Activated CD8-positive, alpha-beta memory T cell treated with anti-CD3 and anti-CD28 coated beads, Interleukin-2, amount 10 ng/mL, durations not matched to agents 7 days and 5 days (primary cell): ENCODE results near the gene CTDSPL. TPM values are rescaled to one million over a fixed set of nuclear protein-coding genes. Genes with fewer than 3 reads are reported as not detected.
"Not testable (repeated sequence)": the region's sequence is repeated elsewhere in the genome, so short reads cannot be mapped to it uniquely, and the experiment has no call there.

Experiments used
- ATAC-seq: fragments of 150-1000 bp; cut with Tn5 transposase; one replicate; pipeline ENCODE4 v1.10.0; 2021; ENCODE audit warnings: moderate library complexity
- CTCF ChIA-PET: fragments of 350-600 bp; sonication (Branson Sonifier 250); formaldehyde crosslinking; loops from one replicate; lab custom pipeline; 2021; ENCODE audit warnings: antibody characterized with exemption; lab: Charles Lee
- DNase-seq: peaks from one replicate; pipeline ENCODE4 v3.0.0-alpha.2; 2020
- H3K27ac Mint-ChIP-seq: one replicate; pipeline ENCODE4 v1.8.0; 2021; ENCODE audit warnings: mild to moderate bottlenecking, mixed read lengths
- H3K27me3 Mint-ChIP-seq: one replicate; pipeline ENCODE4 v1.8.0; 2021; ENCODE audit warnings: mixed read lengths
- H3K36me3 Mint-ChIP-seq: one replicate; pipeline ENCODE4 v1.8.0; 2021; ENCODE audit warnings: mild to moderate bottlenecking, mixed read lengths
- H3K4me1 Mint-ChIP-seq: one replicate; pipeline ENCODE4 v1.8.0; 2021; ENCODE audit warnings: mixed read lengths
- H3K4me3 Mint-ChIP-seq: one replicate; pipeline ENCODE4 v1.8.0; 2021; ENCODE audit warnings: mild to moderate bottlenecking, moderate library complexity, mixed read lengths
- H3K9me3 Mint-ChIP-seq: one replicate; pipeline ENCODE4 v1.8.0; 2022; ENCODE audit warnings: low read depth, mixed read lengths
- total RNA-seq, 2 experiments: library from RNA; stranded (reverse); gene quantifications; one replicate each; pipeline ENCODE4 v1.2.3, GENCODE V29; 2021

CTDSPL gene
- total RNA-seq: 1 to 10 TPM; 4.7 to 8.5 TPM

GRCh38 chr3:37861620-37862041, at the start of gene CTDSPL:
Gene CTDSPL, plus strand, starts transcription at chr3:37861880. Its CDS starts 320 bp downstream, at chr3:37862200.
- DNase-seq (no peak), ATAC-seq (peak; percentile 18)
- H3K27ac Mint-ChIP-seq: peak within 1 kb of the TSS; percentile 25
- no peaks in the 10 kb centered on the region for H3K36me3 Mint-ChIP-seq
- peak within 1 kb of the TSS; percentile 74 for H3K4me3 Mint-ChIP-seq
- CTCF ChIA-PET: no interaction called here
- peaks cover 32% of the 10 kb centered on the region for H3K4me1 Mint-ChIP-seq
- peaks cover 61% of the 10 kb centered on the region for H3K27me3 Mint-ChIP-seq
- H3K9me3 Mint-ChIP-seq: no peaks in the 10 kb centered on the region

- Mint-ChIP-seq H3K27me3 (peaks cover 16% of the 10 kb centered on the region), H3K9me3 (no peaks in the 10 kb centered on the region), H3K36me3 (no peaks in the 10 kb centered on the region), H3K27ac (no peak overlapping the region), H3K4me1 (no peaks in the 10 kb centered on the region), H3K4me3 (no peak overlapping the region)
- CTCF ChIA-PET: no interaction called here
- no peak for ATAC-seq
- DNase-seq: no peak
These were observed 49.2 kb upstream of the CTDSPL start for GRCh38 chr3:37812499-37812896.

GRCh38 chr3:37813403-37813802, 48.3 kb upstream of the CTDSPL start:
- Mint-ChIP-seq H3K36me3 (no peaks in the 10 kb centered on the region), H3K4me1 (no peaks in the 10 kb centered on the region), H3K9me3 (no peaks in the 10 kb centered on the region), H3K27me3 (peaks cover 18% of the 10 kb centered on the region), H3K4me3 (no peak overlapping the region), H3K27ac (no peak overlapping the region)
- ATAC-seq: no peak
- CTCF ChIA-PET: no interaction called here
- no peak for DNase-seq

GRCh38 chr3:37814547-37814946, 47.1 kb upstream of the CTDSPL start:
- no peak overlapping the region for H3K27ac Mint-ChIP-seq
- CTCF ChIA-PET: interaction anchor here (0.9 kb wide), 1 partner anchor 10 kb away, joined by 3 read pairs; no protein-coding TSS in a partner anchor
- DNase-seq (no peak), ATAC-seq (no peak)
- peaks cover 21% of the 10 kb centered on the region for H3K27me3 Mint-ChIP-seq
- no peaks in the 10 kb centered on the region for H3K4me1 Mint-ChIP-seq
- no peak overlapping the region for H3K4me3 Mint-ChIP-seq
- no peaks in the 10 kb centered on the region for H3K36me3 Mint-ChIP-seq
- H3K9me3 Mint-ChIP-seq: no peaks in the 10 kb centered on the region

GRCh38 chr3:37815156-37815555, 46.5 kb upstream of the CTDSPL start:
- CTCF ChIA-PET: interaction anchor here (0.9 kb wide), 1 partner anchor 10 kb away, joined by 3 read pairs; no protein-coding TSS in a partner anchor

GRCh38 chr3:37816271-37816670, 45.4 kb upstream of the CTDSPL start:
- CTCF ChIA-PET: no interaction called here
- ATAC-seq: no peak
- H3K4me1 Mint-ChIP-seq: no peaks in the 10 kb centered on the region
- H3K4me3 Mint-ChIP-seq: no peak overlapping the region
- H3K27me3 Mint-ChIP-seq: peaks cover 23% of the 10 kb centered on the region
- H3K27ac Mint-ChIP-seq: no peak overlapping the region
- H3K36me3 Mint-ChIP-seq: no peaks in the 10 kb centered on the region
- DNase-seq: no peak
- H3K9me3 Mint-ChIP-seq: no peaks in the 10 kb centered on the region

More at GRCh38 chr3:37815156-37815555, 46.5 kb upstream of the CTDSPL start:
- H3K27me3 Mint-ChIP-seq: peaks cover 23% of the 10 kb centered on the region
- not testable (repeated sequence) for H3K9me3 Mint-ChIP-seq, H3K27ac Mint-ChIP-seq, H3K36me3 Mint-ChIP-seq, H3K4me3 Mint-ChIP-seq, DNase-seq, H3K4me1 Mint-ChIP-seq, ATAC-seq

GRCh38 chr3:37819591-37819990, 42.1 kb upstream of the CTDSPL start:
- no peaks in the 10 kb centered on the region for H3K36me3 Mint-ChIP-seq
- CTCF ChIA-PET: no interaction called here
- no peak overlapping the region for H3K27ac Mint-ChIP-seq
- no peaks in the 10 kb centered on the region for H3K4me1 Mint-ChIP-seq
- H3K4me3 Mint-ChIP-seq: no peak overlapping the region
- H3K9me3 Mint-ChIP-seq: no peaks in the 10 kb centered on the region
- ATAC-seq (no peak), DNase-seq (no peak)
- H3K27me3 Mint-ChIP-seq: peaks cover 25% of the 10 kb centered on the region

GRCh38 chr3:37820286-37820685, 41.4 kb upstream of the CTDSPL start:
- no peaks in the 10 kb centered on the region for H3K4me1 Mint-ChIP-seq
- CTCF ChIA-PET: no interaction called here

GRCh38 chr3:37823189-37823588, 38.5 kb upstream of the CTDSPL start:
- ATAC-seq: no peak
- CTCF ChIA-PET: no interaction called here
- Mint-ChIP-seq H3K36me3 (no peaks in the 10 kb centered on the region), H3K4me3 (no peak overlapping the region), H3K9me3 (no peaks in the 10 kb centered on the region), H3K4me1 (no peaks in the 10 kb centered on the region), H3K27me3 (peaks cover 36% of the 10 kb centered on the region), H3K27ac (no peak overlapping the region)
- no peak for DNase-seq

More at GRCh38 chr3:37820286-37820685, 41.4 kb upstream of the CTDSPL start:
- H3K27me3 Mint-ChIP-seq: peaks cover 27% of the 10 kb centered on the region
- H3K36me3 Mint-ChIP-seq: no peaks in the 10 kb centered on the region
- no peak overlapping the region for H3K4me3 Mint-ChIP-seq
- DNase-seq: no peak
- no peak for ATAC-seq
- H3K27ac Mint-ChIP-seq: no peak overlapping the region
- no peaks in the 10 kb centered on the region for H3K9me3 Mint-ChIP-seq

- Mint-ChIP-seq H3K27ac (no peak overlapping the region), H3K4me3 (no peak overlapping the region), H3K27me3 (peaks cover 42% of the 10 kb centered on the region), H3K36me3 (no peaks in the 10 kb centered on the region), H3K4me1 (no peaks in the 10 kb centered on the region), H3K9me3 (no peaks in the 10 kb centered on the region)
- ATAC-seq: no peak
- CTCF ChIA-PET: no interaction called here
- no peak for DNase-seq
These were observed 37.4 kb upstream of the CTDSPL start for GRCh38 chr3:37824090-37824953.

- ATAC-seq: no peak
- no peaks in the 10 kb centered on the region for H3K36me3 Mint-ChIP-seq
These were observed 36.7 kb upstream of the CTDSPL start for GRCh38 chr3:37824954-37825328.

GRCh38 chr3:37825744-37826400, 35.8 kb upstream of the CTDSPL start:
- H3K36me3 Mint-ChIP-seq: no peaks in the 10 kb centered on the region
- no peaks in the 10 kb centered on the region for H3K4me1 Mint-ChIP-seq
- H3K27ac Mint-ChIP-seq: no peak overlapping the region
- H3K27me3 Mint-ChIP-seq: peaks cover 41% of the 10 kb centered on the region
- ATAC-seq (no peak), DNase-seq (no peak)
- no peaks in the 10 kb centered on the region for H3K9me3 Mint-ChIP-seq
- no peak overlapping the region for H3K4me3 Mint-ChIP-seq
- CTCF ChIA-PET: no interaction called here

More at GRCh38 chr3:37824954-37825328, 36.7 kb upstream of the CTDSPL start:
- Mint-ChIP-seq H3K4me3 (no peak overlapping the region), H3K9me3 (no peaks in the 10 kb centered on the region), H3K27ac (no peak overlapping the region), H3K27me3 (peaks cover 42% of the 10 kb centered on the region), H3K4me1 (no peaks in the 10 kb centered on the region)
- CTCF ChIA-PET: no interaction called here
- no peak for DNase-seq

GRCh38 chr3:37826502-37826901, 35.2 kb upstream of the CTDSPL start:
- H3K4me3 Mint-ChIP-seq: no peak overlapping the region
- no peak overlapping the region for H3K27ac Mint-ChIP-seq
- no peaks in the 10 kb centered on the region for H3K4me1 Mint-ChIP-seq
- ATAC-seq (no peak), DNase-seq (no peak)
- no peaks in the 10 kb centered on the region for H3K9me3 Mint-ChIP-seq
- H3K27me3 Mint-ChIP-seq: peaks cover 41% of the 10 kb centered on the region
- H3K36me3 Mint-ChIP-seq: no peaks in the 10 kb centered on the region
- CTCF ChIA-PET: no interaction called here

GRCh38 chr3:37826933-37827332, 34.7 kb upstream of the CTDSPL start:
- CTCF ChIA-PET: no interaction called here
- no peaks in the 10 kb centered on the region for H3K9me3 Mint-ChIP-seq
- no peak for ATAC-seq
- H3K27me3 Mint-ChIP-seq: peaks cover 41% of the 10 kb centered on the region
- no peak overlapping the region for H3K4me3 Mint-ChIP-seq
- H3K4me1 Mint-ChIP-seq: no peaks in the 10 kb centered on the region
- no peak overlapping the region for H3K27ac Mint-ChIP-seq
- no peaks in the 10 kb centered on the region for H3K36me3 Mint-ChIP-seq
- no peak for DNase-seq
